Suprapubic skin (tissue), 3 donors: ENCODE results near the gene TMEM200B.

Experiments used
- CTCF ChIP-seq, 2 donors: fragments of 200-600 bp in 1 of 2; fragments of 450-650 bp in 1 of 2; sonication (generic) in 1 of 2; IDR thresholded peaks; one replicate each; pipeline ENCODE4 v1.5.1; 2016 to 2019; ENCODE audit warnings: antibody characterized with exemption in 2 of 2, mild to moderate bottlenecking in 1 of 2, moderate library complexity in 1 of 2
- POLR2AphosphoS5 ChIP-seq, 3 donors: sonication (generic); formaldehyde crosslinking; IDR thresholded peaks; one replicate each; pipeline ENCODE4 v1.6.1; 2017; ENCODE audit warnings: antibody characterized with exemption in 3 of 3

- TF ChIP-seq CTCF (IDR thresholded peaks at IDR 0.05) (no peak), POLR2AphosphoS5 (IDR thresholded peaks at IDR 0.05) (no peak)
These were observed 4.4 kb downstream of the TMEM200B start for GRCh38 chr1:29119121-29119929.
